GM13976 (cell line): ENCODE data around the gene CAPN13.
"Not testable (repeated sequence)": the region's sequence is repeated elsewhere in the genome, so short reads cannot be mapped to it uniquely, and the experiment has no call there.

Source experiments
- DNase-seq: peaks from one replicate; pipeline ENCODE4 v3.0.0; 2012; ENCODE audit warnings: low spot score
- CTCF ChIP-seq: IDR thresholded peaks from 2 replicates; pipeline ENCODE4 v1.5.1; 2012; ENCODE audit warnings: borderline replicate concordance, mild to moderate bottlenecking; ENCODE audit not compliant: insufficient read depth; ENCODE audit errors: extremely low read depth, missing control alignments, control extremely low read depth
- in situ Hi-C: fragments of 300-500 bp; cut with MboI; formaldehyde crosslinking; loops from one replicate; pipeline ENCODE4 v1.12.0; 2022; ENCODE audit warnings: low sequenced_read_pairs, mixed read lengths, inconsistent platforms; ENCODE audit not compliant: unreplicated experiment

CAPN13 gene

GRCh38 chr2:30704309-30705020 is 102.8 kb downstream of the CAPN13 start:
- in situ Hi-C loops = loop anchor here (5.0 to 10.0 kb wide), 2 partner anchors 500 to 537 kb away; no protein-coding TSS in a partner anchor
- TF ChIP-seq CTCF = no peak
- no peak for DNase-seq

DNA sequence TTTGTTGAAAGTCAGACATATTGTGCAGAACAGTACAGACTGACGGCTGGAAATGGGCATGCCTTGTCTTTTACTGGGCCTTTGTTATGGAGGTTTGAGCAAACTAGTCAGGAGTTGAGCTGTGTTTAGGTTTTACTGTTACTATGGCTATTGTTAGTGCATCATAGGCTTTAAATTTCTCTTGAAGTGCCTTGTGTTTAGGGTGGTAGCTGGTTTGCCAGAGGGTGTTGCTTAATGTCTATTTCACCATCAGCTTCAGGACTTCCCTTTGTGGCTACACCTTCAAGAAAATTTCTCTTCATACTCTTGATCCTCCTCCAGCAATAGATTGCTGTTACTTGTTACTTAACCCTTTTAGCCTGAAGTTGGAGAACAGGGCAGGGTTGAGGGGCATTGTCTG is 104.6 kb downstream of the CAPN13 start:
- TF ChIP-seq CTCF = no peak
- in situ Hi-C loops = loop anchor here (10.0 kb wide), 1 partner anchor 498 kb away; no protein-coding TSS in a partner anchor
- DNase-seq = no peak

DNA sequence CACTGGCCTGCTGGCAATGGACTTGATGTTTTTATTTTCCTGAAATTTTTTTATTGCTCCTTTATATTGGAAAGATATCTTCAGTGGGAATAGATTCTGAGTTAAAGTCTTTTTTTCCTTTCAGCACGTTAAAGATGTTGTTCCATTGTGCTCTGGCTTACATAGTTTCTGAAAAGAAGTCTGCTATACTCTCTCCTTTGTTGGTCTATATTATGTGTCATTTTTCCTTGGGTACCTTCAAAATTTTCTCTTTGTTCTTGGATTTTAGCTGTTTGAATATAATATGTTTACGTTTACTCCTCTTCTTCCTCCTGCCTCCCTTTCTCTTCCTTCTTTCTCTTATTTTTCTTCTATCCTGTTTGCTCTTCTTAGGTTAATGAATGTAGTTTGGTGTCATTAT is 105.5 kb downstream of the CAPN13 start:
- no peak for TF ChIP-seq CTCF
- DNase-seq = no peak
- in situ Hi-C loops = loop anchor here (10.0 kb wide), 1 partner anchor 497 kb away; no protein-coding TSS in a partner anchor

- DNase-seq, in situ Hi-C loops: not testable (repeated sequence)
Observed at GRCh38 chr2:30697242-30698103, 109.8 kb downstream of the CAPN13 start.

GRCh38 chr2:30695749-30696148 is 111.5 kb downstream of the CAPN13 start:
- DNase-seq = no peak
- no peak for TF ChIP-seq CTCF
- in situ Hi-C loops = no loop called here

DNA sequence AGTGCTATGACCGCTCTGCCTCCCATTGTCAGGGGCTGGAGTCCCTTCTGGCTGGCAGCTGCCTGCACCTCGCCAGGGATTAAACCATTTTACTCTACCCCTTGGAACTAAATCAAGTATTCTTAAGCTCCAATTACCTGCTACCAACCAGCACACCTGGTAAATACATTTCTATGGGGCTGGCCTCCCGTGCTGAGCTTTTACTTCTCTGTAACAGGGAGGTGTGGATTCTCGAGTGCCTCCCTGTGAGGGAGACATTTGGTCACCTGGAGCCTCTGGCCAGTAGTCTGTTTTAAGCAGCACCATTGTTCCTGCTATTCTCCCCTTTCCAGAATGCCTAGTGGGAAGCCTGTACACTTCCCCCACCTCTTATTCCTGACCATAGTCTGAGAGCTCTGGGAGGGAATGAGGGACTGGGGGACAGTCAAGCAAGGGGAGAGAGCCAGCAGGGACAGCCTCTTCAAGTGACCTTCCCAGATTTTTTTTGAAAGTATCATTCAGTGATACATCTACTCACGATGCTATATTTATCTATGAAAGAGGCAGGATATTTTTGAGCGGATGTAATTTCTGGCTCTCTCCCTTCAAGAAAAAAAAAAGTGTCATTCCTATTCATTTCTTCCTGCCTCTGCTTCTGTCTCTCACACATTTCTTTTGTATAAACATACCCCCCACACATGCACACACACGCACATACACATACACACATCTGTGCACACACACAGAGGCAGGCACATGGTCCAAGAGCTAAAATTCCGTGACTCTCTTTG is 112.8 kb downstream of the CAPN13 start:
- in situ Hi-C loops = no loop called here
- no peak for DNase-seq
- no peak for TF ChIP-seq CTCF
